SK-N-SH (cell line): ENCODE data around the gene TFF1. TPM values are rescaled to one million over a fixed set of nuclear protein-coding genes. Genes with fewer than 3 reads are reported as not detected.

Experiments
- CTCF ChIA-PET: fragments of 300-600, 350-600 bp; formaldehyde crosslinking; extraction: SDS; loops from one replicate; lab custom pipeline; 2021; lab: Yijun Ruan, JAX
- POLR2A ChIA-PET: fragments of 350-600 bp; sonication (Branson Sonifier 250); formaldehyde crosslinking; extraction: SDS; loops from one replicate; lab custom pipeline; 2020; ENCODE audit warnings: antibody characterized with exemption, inconsistent platforms; lab: Yijun Ruan, JAX
- DNase-seq: peaks from one replicate; pipeline ENCODE4 v3.0.0; 2012
- H2AFZ ChIP-seq: fragments of 200-600 bp; sonication (generic); 2 replicates; pipeline ENCODE4 v1.8.1; 2016; ENCODE audit warnings: antibody characterized with exemption, mild to moderate bottlenecking, low read depth
- H3F3A ChIP-seq: fragments of 200-600 bp; sonication (generic); replicated peaks from 2 replicates; pipeline ENCODE3; 2016; ENCODE audit warnings: antibody characterized with exemption, mild to moderate bottlenecking; ENCODE audit not compliant: insufficient read depth
- H3K27ac ChIP-seq, 2 experiments: fragments of 200-500 bp in 1 of 2; fragments of 200-600 bp in 1 of 2; sonication (Bioruptor generic) in 1 of 2; sonication (generic), shearing (Covaris generic) in 1 of 2; 2 replicates each; pipeline versions ENCODE4 v1.5.1 to v1.6.1; 2014 to 2016; ENCODE audit warnings: low read depth in 2 of 2, inconsistent platforms in 1 of 2, low read length in 1 of 2, mild to moderate bottlenecking in 1 of 2, mixed read lengths in 1 of 2
- H3K27me3 ChIP-seq: fragments of 200-600 bp; sonication (generic), shearing (Covaris generic); 2 replicates; pipeline ENCODE4 v1.6.1; 2016; ENCODE audit warnings: mixed run types; ENCODE audit not compliant: insufficient read depth
- H3K36me3 ChIP-seq, 2 experiments: fragments of 200-500 bp in 1 of 2; fragments of 200-600 bp in 1 of 2; sonication (Bioruptor generic) in 1 of 2; sonication (generic) in 1 of 2; replicated peaks in 1 of 2; 2 replicates each; pipeline versions ENCODE3 to v1.5.1; 2014 to 2016; ENCODE audit warnings: low read length in 1 of 2, mild to moderate bottlenecking in 1 of 2; ENCODE audit not compliant: insufficient read depth in 2 of 2, control insufficient read depth in 1 of 2
- H3K4me1 ChIP-seq, 2 experiments: fragments of 200-500 bp in 1 of 2; fragments of 200-600 bp in 1 of 2; sonication (Bioruptor generic) in 1 of 2; sonication (generic), shearing (Covaris generic) in 1 of 2; 2 replicates each; pipeline versions ENCODE4 v1.5.1 to v1.6.1; 2014 to 2016; ENCODE audit warnings: low read depth in 1 of 2, low read length in 1 of 2, mixed run types in 1 of 2; ENCODE audit not compliant: insufficient read depth in 2 of 2, control insufficient read depth in 1 of 2
- H3K4me2 ChIP-seq: fragments of 200-600 bp; sonication (generic), shearing (Covaris generic); 2 replicates; pipeline ENCODE4 v1.6.1; 2017; ENCODE audit warnings: mixed run types
- H3K4me3 ChIP-seq, 2 experiments: fragments of 200-500 bp in 1 of 2; fragments of 200-600 bp in 1 of 2; sonication (Bioruptor generic) in 1 of 2; sonication (generic), shearing (Covaris generic) in 1 of 2; 2 replicates each; pipeline versions ENCODE4 v1.5.1 to v1.8.1; 2014 to 2016; ENCODE audit warnings: low read depth in 2 of 2, inconsistent platforms in 1 of 2, low read length in 1 of 2, mild to moderate bottlenecking in 1 of 2, mixed read lengths in 1 of 2, moderate library complexity in 1 of 2
- H3K79me2 ChIP-seq: fragments of 200-600 bp; sonication (generic); 2 replicates; pipeline ENCODE4 v1.8.1; 2017; ENCODE audit warnings: mild to moderate bottlenecking; ENCODE audit not compliant: insufficient read depth
- H3K9ac ChIP-seq: fragments of 200-600 bp; sonication (generic); 2 replicates; pipeline ENCODE4 v1.6.1; 2017; ENCODE audit warnings: mixed run types
- H3K9me2 ChIP-seq: fragments of 200-600 bp; sonication (generic); 2 replicates; pipeline ENCODE4 v1.6.1; 2017; ENCODE audit warnings: mixed run types
- H3K9me3 ChIP-seq: fragments of 200-600 bp; sonication (generic); 2 replicates; pipeline ENCODE4 v1.6.1; 2017; ENCODE audit warnings: mixed run types, mild to moderate bottlenecking, moderate library complexity
- H4K20me1 ChIP-seq: fragments of 200-600 bp; sonication (generic); 2 replicates; pipeline ENCODE4 v1.6.1; 2017; ENCODE audit warnings: mild to moderate bottlenecking, mixed run types; ENCODE audit not compliant: insufficient read depth
- EP300 ChIP-seq, 2 experiments: IDR thresholded peaks; 2 replicates each; pipeline versions ENCODE4 v1.4.0 to v1.6.1; 2012; ENCODE audit warnings: borderline replicate concordance in 1 of 2, low read depth in 1 of 2, low read length in 1 of 2
- FOXJ3 ChIP-seq: sonication (generic); formaldehyde crosslinking; IDR thresholded peaks from 2 replicates; pipeline ENCODE4 v1.5.1; 2020; ENCODE audit warnings: mild to moderate bottlenecking, missing genetic modification reagents
- FOXM1 ChIP-seq: IDR thresholded peaks from 2 replicates; pipeline ENCODE4 v1.4.0; 2012; ENCODE audit warnings: low read depth, mild to moderate bottlenecking
- GABPA ChIP-seq: IDR thresholded peaks from 2 replicates; pipeline ENCODE4 v1.4.0; 2012; ENCODE audit warnings: low read depth, mild to moderate bottlenecking
- GATA2 ChIP-seq: sonication (generic); formaldehyde crosslinking; IDR thresholded peaks from 2 replicates; pipeline ENCODE4 v1.5.0; 2020; ENCODE audit warnings: mild to moderate bottlenecking, missing genetic modification reagents
- MAX ChIP-seq: IDR thresholded peaks from 2 replicates; pipeline ENCODE4 v1.4.0; 2012; ENCODE audit warnings: low read depth
- MEF2A ChIP-seq: IDR thresholded peaks from 2 replicates; pipeline ENCODE4 v1.4.0; 2012; ENCODE audit warnings: low read depth, borderline replicate concordance
- RAD21 ChIP-seq: IDR thresholded peaks from 2 replicates; pipeline ENCODE4 v1.6.1; 2012; ENCODE audit warnings: mild to moderate bottlenecking, low read length
- RCOR1 ChIP-seq: fragments of 150-350 bp; IDR thresholded peaks from 2 replicates; pipeline ENCODE4 v1.6.1; 2017; ENCODE audit warnings: antibody characterized with exemption, low read length
- RFX5 ChIP-seq: IDR thresholded peaks from 2 replicates; pipeline ENCODE4 v1.6.1; 2012; ENCODE audit warnings: mild to moderate bottlenecking, improper control_type of control experiment, low read length
- SIN3A ChIP-seq: IDR thresholded peaks from 2 replicates; pipeline ENCODE4 v1.6.1; 2012; ENCODE audit warnings: low read depth, mild to moderate bottlenecking, low read length, moderate library complexity, borderline replicate concordance
- WGBS: methylation state at CpG from one replicate; pipeline ENCODE4 v1.1.6; 2017; ENCODE audit warnings: low lambda C conversion rate; 5-methylcytosine and 5-hydroxymethylcytosine counted together
- polyA plus RNA-seq, 3 experiments: library from polyadenylated mRNA; depleted of rRNA; stranded (reverse); fragments of >200 nt; gene quantifications; 2 replicates each; pipeline ENCODE4 v1.2.3, GENCODE V29; 2012
- TF ChIP-seq, protein P1 (sequence below): IDR thresholded peaks from 2 replicates; pipeline ENCODE4 v1.4.0; 2012; ENCODE audit warnings: low read depth, borderline replicate concordance
- TF ChIP-seq, protein P2 (sequence below): IDR thresholded peaks from 2 replicates; pipeline ENCODE4 v1.6.1; 2012; ENCODE audit warnings: mild to moderate bottlenecking, low read depth, low read length, moderate library complexity

TFF1 gene
- polyA plus RNA-seq, 1 of the 3 experiments (the other 2 are of a cell fraction) = not detected

GRCh38 chr21:42388740-42389448, 22.6 kb upstream of the TFF1 start:
- Histone ChIP-seq H3K79me2 (no peaks in the 10 kb centered on the region), H3K27me3 (no peaks in the 10 kb centered on the region), H3K27ac (no peak overlapping the region), H3K4me3 (no peak overlapping the region), H3K9me3 (no peaks in the 10 kb centered on the region), H2AFZ (no peak overlapping the region), H3F3A (no peaks in the 10 kb centered on the region), H3K9ac (no peak overlapping the region), H3K4me2 (no peak overlapping the region), H3K9me2 (no peaks in the 10 kb centered on the region), H3K36me3 (no peaks in the 10 kb centered on the region), H4K20me1 (no peaks in the 10 kb centered on the region), H3K4me1 (no peaks in the 10 kb centered on the region)
- ChIA-PET POLR2A (no interaction called here), CTCF (no interaction called here)
- TF ChIP-seq SIN3A (no peak), GABPA (no peak), FOXJ3 (no peak), FOXM1 (no peak), RAD21 (no peak), RFX5 (no peak), EP300 (IDR thresholded peaks at IDR 0.05; ENCODE audit: borderline replicate concordance in 1 of 2, low read depth in 1 of 2, low read length in 1 of 2) (no peak), MEF2A (no peak), MAX (no peak), RCOR1 (no peak)
- no peak for DNase-seq
- 59% methylated on average over 20 of the region's 20 CpGs for WGBS

- 36% methylated on average over 6 of the region's 6 CpGs for WGBS
- no peaks in the 10 kb centered on the region for H3K36me3 ChIP-seq
- CTCF ChIA-PET = no interaction called here
- H4K20me1 ChIP-seq = no peaks in the 10 kb centered on the region
- no peaks in the 10 kb centered on the region for H3K9me2 ChIP-seq
- no peak overlapping the region for H3K4me2 ChIP-seq
- H3K9me3 ChIP-seq = no peaks in the 10 kb centered on the region
- H2AFZ ChIP-seq = no peak overlapping the region
- H3K79me2 ChIP-seq = no peaks in the 10 kb centered on the region
- H3K4me1 ChIP-seq = no peaks in the 10 kb centered on the region
- POLR2A ChIA-PET = no interaction called here
- no peak for DNase-seq
- H3K4me3 ChIP-seq = no peak overlapping the region
- H3K27ac ChIP-seq = no peak overlapping the region
- TF ChIP-seq GATA2 (CRISPR knock-in tag) = no peak
- TF ChIP-seq, protein P1, sequence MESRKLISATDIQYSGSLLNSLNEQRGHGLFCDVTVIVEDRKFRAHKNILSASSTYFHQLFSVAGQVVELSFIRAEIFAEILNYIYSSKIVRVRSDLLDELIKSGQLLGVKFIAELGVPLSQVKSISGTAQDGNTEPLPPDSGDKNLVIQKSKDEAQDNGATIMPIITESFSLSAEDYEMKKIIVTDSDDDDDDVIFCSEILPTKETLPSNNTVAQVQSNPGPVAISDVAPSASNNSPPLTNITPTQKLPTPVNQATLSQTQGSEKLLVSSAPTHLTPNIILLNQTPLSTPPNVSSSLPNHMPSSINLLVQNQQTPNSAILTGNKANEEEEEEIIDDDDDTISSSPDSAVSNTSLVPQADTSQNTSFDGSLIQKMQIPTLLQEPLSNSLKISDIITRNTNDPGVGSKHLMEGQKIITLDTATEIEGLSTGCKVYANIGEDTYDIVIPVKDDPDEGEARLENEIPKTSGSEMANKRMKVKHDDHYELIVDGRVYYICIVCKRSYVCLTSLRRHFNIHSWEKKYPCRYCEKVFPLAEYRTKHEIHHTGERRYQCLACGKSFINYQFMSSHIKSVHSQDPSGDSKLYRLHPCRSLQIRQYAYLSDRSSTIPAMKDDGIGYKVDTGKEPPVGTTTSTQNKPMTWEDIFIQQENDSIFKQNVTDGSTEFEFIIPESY = no peak
- TF ChIP-seq, protein P2, sequence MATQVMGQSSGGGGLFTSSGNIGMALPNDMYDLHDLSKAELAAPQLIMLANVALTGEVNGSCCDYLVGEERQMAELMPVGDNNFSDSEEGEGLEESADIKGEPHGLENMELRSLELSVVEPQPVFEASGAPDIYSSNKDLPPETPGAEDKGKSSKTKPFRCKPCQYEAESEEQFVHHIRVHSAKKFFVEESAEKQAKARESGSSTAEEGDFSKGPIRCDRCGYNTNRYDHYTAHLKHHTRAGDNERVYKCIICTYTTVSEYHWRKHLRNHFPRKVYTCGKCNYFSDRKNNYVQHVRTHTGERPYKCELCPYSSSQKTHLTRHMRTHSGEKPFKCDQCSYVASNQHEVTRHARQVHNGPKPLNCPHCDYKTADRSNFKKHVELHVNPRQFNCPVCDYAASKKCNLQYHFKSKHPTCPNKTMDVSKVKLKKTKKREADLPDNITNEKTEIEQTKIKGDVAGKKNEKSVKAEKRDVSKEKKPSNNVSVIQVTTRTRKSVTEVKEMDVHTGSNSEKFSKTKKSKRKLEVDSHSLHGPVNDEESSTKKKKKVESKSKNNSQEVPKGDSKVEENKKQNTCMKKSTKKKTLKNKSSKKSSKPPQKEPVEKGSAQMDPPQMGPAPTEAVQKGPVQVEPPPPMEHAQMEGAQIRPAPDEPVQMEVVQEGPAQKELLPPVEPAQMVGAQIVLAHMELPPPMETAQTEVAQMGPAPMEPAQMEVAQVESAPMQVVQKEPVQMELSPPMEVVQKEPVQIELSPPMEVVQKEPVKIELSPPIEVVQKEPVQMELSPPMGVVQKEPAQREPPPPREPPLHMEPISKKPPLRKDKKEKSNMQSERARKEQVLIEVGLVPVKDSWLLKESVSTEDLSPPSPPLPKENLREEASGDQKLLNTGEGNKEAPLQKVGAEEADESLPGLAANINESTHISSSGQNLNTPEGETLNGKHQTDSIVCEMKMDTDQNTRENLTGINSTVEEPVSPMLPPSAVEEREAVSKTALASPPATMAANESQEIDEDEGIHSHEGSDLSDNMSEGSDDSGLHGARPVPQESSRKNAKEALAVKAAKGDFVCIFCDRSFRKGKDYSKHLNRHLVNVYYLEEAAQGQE = no peak
- no peak overlapping the region for H3K9ac ChIP-seq
- no peaks in the 10 kb centered on the region for H3K27me3 ChIP-seq
- no peaks in the 10 kb centered on the region for H3F3A ChIP-seq
Observed at GRCh38 chr21:42387843-42388340, 21.6 kb upstream of the TFF1 start.
